Lung (tissue), 12 donors: ENCODE measurements around the gene FAAP100. TPM values are rescaled to one million over a fixed set of nuclear protein-coding genes. Genes with fewer than 3 reads are reported as not detected.
A peak's percentile ranks its signal among the peaks of the same experiment; 100 is the strongest.

Experiments used
- ATAC-seq: fragments of 200-7000 bp; cut with Tn5 transposase; one replicate; pipeline ENCODE4 v1.9.1; 2020; ENCODE audit warnings: moderate number of reproducible peaks; ENCODE audit not compliant: insufficient read depth, low FRiP score
- DNase-seq, 3 donors: peaks; one replicate each; pipeline ENCODE4 v3.0.0-alpha.2; 2013 to 2017
- H3K27ac ChIP-seq, 2 donors: one replicate each; pipeline ENCODE4 v1.5.1; 2013; ENCODE audit warnings: mild to moderate bottlenecking in 2 of 2, moderate library complexity in 2 of 2, control low read depth in 1 of 2, inconsistent platforms in 1 of 2, low read depth in 1 of 2, low read length in 1 of 2
- H3K27me3 ChIP-seq, 3 donors: one replicate each; pipeline ENCODE4 v1.5.1; 2013; ENCODE audit warnings: low read length in 2 of 3; ENCODE audit not compliant: control insufficient read depth in 3 of 3, insufficient read depth in 3 of 3
- H3K36me3 ChIP-seq, 4 donors: one replicate each; pipeline ENCODE4 v1.5.1; 2013; ENCODE audit warnings: low read length in 4 of 4, mild to moderate bottlenecking in 1 of 4, moderate library complexity in 1 of 4; ENCODE audit not compliant: control insufficient read depth in 4 of 4, insufficient read depth in 4 of 4
- H3K4me1 ChIP-seq, 5 donors: one replicate each; pipeline ENCODE4 v1.5.1; 2013; ENCODE audit warnings: low read length in 5 of 5, mild to moderate bottlenecking in 2 of 5, moderate library complexity in 1 of 5; ENCODE audit not compliant: control insufficient read depth in 5 of 5, insufficient read depth in 5 of 5
- H3K4me3 ChIP-seq: one replicate; pipeline ENCODE4 v1.5.1; 2013; ENCODE audit warnings: mild to moderate bottlenecking, control low read depth, moderate library complexity
- H3K9ac ChIP-seq, 2 donors: one replicate each; pipeline ENCODE4 v1.5.1; 2013; ENCODE audit warnings: low read length in 2 of 2, control low read depth in 1 of 2; ENCODE audit not compliant: insufficient read depth in 1 of 2
- H3K9me3 ChIP-seq, 4 donors: one replicate each; pipeline ENCODE4 v1.5.1; 2013; ENCODE audit warnings: low read length in 3 of 4, mild to moderate bottlenecking in 1 of 4, moderate library complexity in 1 of 4; ENCODE audit not compliant: control insufficient read depth in 4 of 4, insufficient read depth in 3 of 4
- WGBS, 2 donors: extraction: QIAGEN DNeasy Blood & Tissue Kit; methylation state at CpG; one replicate each; pipeline ENCODE4 v1.1.7; 2013; 5-methylcytosine and 5-hydroxymethylcytosine counted together
- polyA plus RNA-seq, 2 donors: library from polyadenylated mRNA; stranded (reverse); fragments of 200-250 nt; gene quantifications; one replicate each; pipeline ENCODE4 v1.2.1, GENCODE V29; 2013
- total RNA-seq, 2 donors: library from RNA; depleted of rRNA in 1 of 2; stranded (reverse); fragments of >200 nt in 1 of 2; gene quantifications; one replicate each; pipeline ENCODE4 v1.2.1, GENCODE V29; 2014 to 2021
- TF ChIP-seq, protein P1 (sequence below): IDR thresholded peaks from 2 replicates; pipeline ENCODE4 v1.5.1; 2012; ENCODE audit warnings: mild to moderate bottlenecking; ENCODE audit errors: control extremely low read depth, extremely low read depth
- donor health status: control.
- donor health status: control.
- donor health status: Bipolar disorder and iron deficiency.
- donor health status: healthy.
- donor health status: DM: yes; HTN: yes; CAD: no.

Gene FAAP100
- total and polyA plus RNA-seq, 4 donors = 20.8 to 34.4 (median 25.4) TPM

DNA sequence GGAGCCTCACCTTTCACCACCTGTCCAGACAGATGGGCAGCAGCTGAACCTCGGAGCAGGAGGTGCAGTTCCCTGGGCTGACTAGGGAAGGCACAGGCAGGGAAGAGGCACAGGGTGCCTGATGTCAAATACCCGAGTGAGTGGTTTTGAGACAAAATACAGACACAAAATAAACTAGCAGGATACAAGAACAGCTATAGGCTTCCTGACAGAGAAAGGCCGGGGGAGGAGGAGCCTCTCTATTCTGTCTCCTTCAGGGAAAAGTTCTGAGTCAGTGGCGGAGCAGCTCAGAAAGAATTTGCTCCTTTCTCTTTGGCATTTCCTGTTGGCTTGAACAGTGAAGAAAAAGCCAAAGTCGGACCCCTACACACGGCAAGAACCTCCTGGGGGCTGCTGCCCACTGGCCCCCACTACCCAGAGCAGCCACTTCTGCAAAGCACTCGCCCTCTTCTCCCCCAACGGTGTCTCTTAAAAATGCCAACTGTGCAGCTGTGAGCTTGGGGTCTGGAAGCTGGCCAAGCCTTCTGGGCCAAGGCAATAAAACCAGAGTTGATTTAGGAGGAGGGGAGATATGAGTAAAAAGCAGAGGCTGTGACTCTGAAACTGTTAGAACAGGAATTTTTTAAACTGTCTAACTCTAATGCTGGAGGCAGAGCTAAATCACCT lies 14.4 kb upstream of the FAAP100 start:
- H3K4me1 ChIP-seq = peaks cover 8 to 25% (median 18%) of the 10 kb centered on the region in 5 donors
- H3K9ac ChIP-seq = peak overlapping the region; percentile 16 to 62

DNA sequence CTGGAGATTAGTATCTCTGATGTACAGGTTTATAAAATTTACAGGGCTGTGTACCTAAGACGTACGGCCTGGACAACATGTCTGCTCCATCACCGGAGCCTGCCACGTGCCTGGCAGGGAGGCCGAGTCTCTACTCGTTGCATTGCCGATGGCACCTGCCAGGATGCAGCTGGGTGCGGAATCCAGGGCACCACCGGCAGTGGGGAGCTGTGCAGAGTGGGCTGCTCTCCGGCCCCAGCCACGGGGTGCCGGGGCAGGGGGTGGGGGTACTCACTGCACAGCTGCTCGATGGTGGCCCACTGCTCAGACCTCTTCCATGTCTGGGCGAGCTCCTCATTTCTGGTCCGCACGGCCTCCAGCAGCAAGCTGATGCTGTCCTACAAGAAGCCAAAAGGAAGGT lies 13.1 kb upstream of the FAAP100 start:
- no peak overlapping the region for H3K9ac ChIP-seq
- peak overlapping the region in 1 of 2 donors; percentile 37 for H3K27ac ChIP-seq
- H3K36me3 ChIP-seq = peaks cover 12 to 53% (median 48%) of the 10 kb centered on the region in 4 donors
- TF ChIP-seq, protein P1, sequence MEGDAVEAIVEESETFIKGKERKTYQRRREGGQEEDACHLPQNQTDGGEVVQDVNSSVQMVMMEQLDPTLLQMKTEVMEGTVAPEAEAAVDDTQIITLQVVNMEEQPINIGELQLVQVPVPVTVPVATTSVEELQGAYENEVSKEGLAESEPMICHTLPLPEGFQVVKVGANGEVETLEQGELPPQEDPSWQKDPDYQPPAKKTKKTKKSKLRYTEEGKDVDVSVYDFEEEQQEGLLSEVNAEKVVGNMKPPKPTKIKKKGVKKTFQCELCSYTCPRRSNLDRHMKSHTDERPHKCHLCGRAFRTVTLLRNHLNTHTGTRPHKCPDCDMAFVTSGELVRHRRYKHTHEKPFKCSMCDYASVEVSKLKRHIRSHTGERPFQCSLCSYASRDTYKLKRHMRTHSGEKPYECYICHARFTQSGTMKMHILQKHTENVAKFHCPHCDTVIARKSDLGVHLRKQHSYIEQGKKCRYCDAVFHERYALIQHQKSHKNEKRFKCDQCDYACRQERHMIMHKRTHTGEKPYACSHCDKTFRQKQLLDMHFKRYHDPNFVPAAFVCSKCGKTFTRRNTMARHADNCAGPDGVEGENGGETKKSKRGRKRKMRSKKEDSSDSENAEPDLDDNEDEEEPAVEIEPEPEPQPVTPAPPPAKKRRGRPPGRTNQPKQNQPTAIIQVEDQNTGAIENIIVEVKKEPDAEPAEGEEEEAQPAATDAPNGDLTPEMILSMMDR = no peak
- no peak for ATAC-seq
- DNase-seq = no peak
- H3K27me3 ChIP-seq = no peaks in the 10 kb centered on the region
- no peaks in the 10 kb centered on the region for H3K9me3 ChIP-seq
- H3K4me1 ChIP-seq = peaks cover 8 to 25% (median 18%) of the 10 kb centered on the region in 5 donors
- 95 to 96% methylated on average over 16 of the region's 16 CpGs for WGBS, 2 donors
- no peak overlapping the region for H3K4me3 ChIP-seq

More for the DNA sequence above, 14.4 kb upstream of the FAAP100 start:
- TF ChIP-seq, protein P1 = no peak
- H3K36me3 ChIP-seq = peaks cover 19 to 60% (median 54%) of the 10 kb centered on the region in 4 donors
- no peaks in the 10 kb centered on the region for H3K27me3 ChIP-seq
- H3K4me3 ChIP-seq = no peak overlapping the region
- WGBS, 2 donors = 7 to 9% methylated on average over 8 of the region's 8 CpGs
- no peaks in the 10 kb centered on the region for H3K9me3 ChIP-seq
- ATAC-seq = peak; percentile 87
- H3K27ac ChIP-seq = peak overlapping the region; percentile 63 to 89
- DNase-seq = peak; percentile 83 to 92 (median 92)

DNA sequence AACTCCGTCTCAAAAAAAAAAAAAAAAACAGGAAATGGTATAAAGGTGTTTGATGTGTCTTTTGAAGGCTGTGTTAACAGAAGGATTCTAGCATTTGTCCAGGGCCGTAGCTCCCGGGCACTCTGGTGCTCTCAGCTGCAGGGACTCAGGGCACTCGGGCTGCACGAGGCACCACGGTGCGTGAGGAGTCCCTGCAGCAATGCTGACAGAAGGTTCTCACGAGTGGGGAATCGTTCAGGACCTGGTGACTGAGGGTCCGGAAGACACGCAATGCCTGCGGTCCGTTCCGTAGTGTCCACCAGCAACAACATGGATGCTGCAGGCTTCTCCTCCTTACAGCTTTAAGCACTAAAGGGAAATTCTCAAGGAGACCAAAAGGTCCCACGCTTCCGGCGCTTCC lies 12.6 kb upstream of the FAAP100 start:
- TF ChIP-seq, protein P1 = no peak
- no peak for DNase-seq
- 87 to 92% methylated on average over 17 of the region's 17 CpGs for WGBS, 2 donors
- Histone ChIP-seq H3K9me3 (no peaks in the 10 kb centered on the region), H3K27ac (no peak overlapping the region), H3K27me3 (no peaks in the 10 kb centered on the region), H3K4me3 (no peak overlapping the region), H3K4me1 (peaks cover 8 to 25% (median 18%) of the 10 kb centered on the region in 5 donors), H3K9ac (no peak overlapping the region), H3K36me3 (peaks cover 10 to 50% (median 45%) of the 10 kb centered on the region in 4 donors)
- no peak for ATAC-seq
